ENCODE measurements around the gene PMEPA1.
"Not testable (repeated sequence)": the region's sequence is repeated elsewhere in the genome, so short reads cannot be mapped to it uniquely, and the experiment has no call there.

The PMEPA1 gene

GRCh38 chr20:57633945-57634491, 75.8 kb downstream of the PMEPA1 start:
- no peak for DNase-seq (ENCODE audit: low spot score)
- TF ChIP-seq CTCF (IDR thresholded peaks at IDR 0.05; ENCODE audit: extremely low read depth, insufficient read depth, missing control alignments) = no peak
- in situ Hi-C loops (cut with MboI; ENCODE audit: low pct_unique_long_range_greater_than_20kb, low sequenced_read_pairs, unreplicated experiment) = no loop called here

- DNase-seq (ENCODE audit: low spot score) = no peak
- no peak for TF ChIP-seq CTCF (IDR thresholded peaks at IDR 0.05; ENCODE audit: extremely low read depth, insufficient read depth, missing control alignments)
- in situ Hi-C loops (cut with MboI; ENCODE audit: low pct_unique_long_range_greater_than_20kb, low sequenced_read_pairs, unreplicated experiment) = no loop called here
Measured at GRCh38 chr20:57632286-57632685, 77.5 kb downstream of the PMEPA1 start.

GRCh38 chr20:57630061-57630460, 79.8 kb downstream of the PMEPA1 start:
- no peak for DNase-seq (ENCODE audit: low spot score)
- TF ChIP-seq CTCF (IDR thresholded peaks at IDR 0.05; ENCODE audit: extremely low read depth, insufficient read depth, missing control alignments) = no peak
- in situ Hi-C loops (cut with MboI; ENCODE audit: low pct_unique_long_range_greater_than_20kb, low sequenced_read_pairs, unreplicated experiment) = no loop called here

- DNase-seq (ENCODE audit: low spot score); in situ Hi-C loops (cut with MboI; ENCODE audit: low pct_unique_long_range_greater_than_20kb, low sequenced_read_pairs, unreplicated experiment): not testable (repeated sequence)
Measured at GRCh38 chr20:57629491-57629901, 80.3 kb downstream of the PMEPA1 start.

GRCh38 chr20:57628962-57629308, 80.9 kb downstream of the PMEPA1 start:
- in situ Hi-C loops (cut with MboI; ENCODE audit: low pct_unique_long_range_greater_than_20kb, low sequenced_read_pairs, unreplicated experiment); DNase-seq (ENCODE audit: low spot score): not testable (repeated sequence)

GRCh38 chr20:57628047-57628961, 81.5 kb downstream of the PMEPA1 start:
- DNase-seq (ENCODE audit: low spot score) = no peak
- TF ChIP-seq CTCF (IDR thresholded peaks at IDR 0.05; ENCODE audit: extremely low read depth, insufficient read depth, missing control alignments) = no peak
- in situ Hi-C loops (cut with MboI; ENCODE audit: low pct_unique_long_range_greater_than_20kb, low sequenced_read_pairs, unreplicated experiment) = no loop called here

GRCh38 chr20:57627339-57627738, 82.5 kb downstream of the PMEPA1 start:
- DNase-seq (ENCODE audit: low spot score) = no peak
- no peak for TF ChIP-seq CTCF (IDR thresholded peaks at IDR 0.05; ENCODE audit: extremely low read depth, insufficient read depth, missing control alignments)
- in situ Hi-C loops (cut with MboI; ENCODE audit: low pct_unique_long_range_greater_than_20kb, low sequenced_read_pairs, unreplicated experiment) = no loop called here

All from GM13977 (cell line).